ENCODE data around the gene CHD6. TPM values are rescaled to one million over a fixed set of nuclear protein-coding genes. Genes with fewer than 3 reads are reported as not detected.
A peak's percentile ranks its signal among the peaks of the same experiment; 100 is the strongest.

CHD6 gene
- total RNA-seq, 1 donor from 2014 or later = 114 TPM

DNA sequence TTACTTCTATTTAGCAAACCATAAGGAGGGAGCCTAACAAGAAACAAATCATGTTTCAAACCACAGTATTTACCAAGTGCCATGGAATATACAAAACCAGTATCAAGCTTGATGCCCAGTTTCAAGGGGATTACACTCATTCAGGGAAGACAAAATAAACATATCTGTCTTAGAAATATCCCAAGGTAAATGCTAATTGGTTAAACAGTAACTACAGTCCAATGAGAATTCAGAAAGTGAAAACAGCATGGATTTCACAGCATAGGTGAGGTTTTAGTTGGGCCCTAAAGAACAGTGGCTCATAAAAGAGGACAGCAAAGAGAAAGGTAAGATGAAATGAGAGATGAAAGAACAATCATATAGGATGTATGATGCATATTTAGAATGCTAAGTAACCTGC is 110.3 kb downstream of the CHD6 start:
- Mint-ChIP-seq H3K9me3 (ENCODE audit: low read depth) (peaks cover 12% of the 10 kb centered on the region), H3K27me3 (no peaks in the 10 kb centered on the region), H3K27ac (peak overlapping the region; percentile 82), H3K4me1 (ENCODE audit: low read depth) (peaks cover 28% of the 10 kb centered on the region), H3K36me3 (ENCODE audit: insufficient read depth) (peaks cover 23% of the 10 kb centered on the region), H3K4me3 (ENCODE audit: low read depth) (no peak overlapping the region)
- DNase-seq (ENCODE audit: low spot score, unreplicated experiment) = no peak
- TF ChIP-seq, protein P1, sequence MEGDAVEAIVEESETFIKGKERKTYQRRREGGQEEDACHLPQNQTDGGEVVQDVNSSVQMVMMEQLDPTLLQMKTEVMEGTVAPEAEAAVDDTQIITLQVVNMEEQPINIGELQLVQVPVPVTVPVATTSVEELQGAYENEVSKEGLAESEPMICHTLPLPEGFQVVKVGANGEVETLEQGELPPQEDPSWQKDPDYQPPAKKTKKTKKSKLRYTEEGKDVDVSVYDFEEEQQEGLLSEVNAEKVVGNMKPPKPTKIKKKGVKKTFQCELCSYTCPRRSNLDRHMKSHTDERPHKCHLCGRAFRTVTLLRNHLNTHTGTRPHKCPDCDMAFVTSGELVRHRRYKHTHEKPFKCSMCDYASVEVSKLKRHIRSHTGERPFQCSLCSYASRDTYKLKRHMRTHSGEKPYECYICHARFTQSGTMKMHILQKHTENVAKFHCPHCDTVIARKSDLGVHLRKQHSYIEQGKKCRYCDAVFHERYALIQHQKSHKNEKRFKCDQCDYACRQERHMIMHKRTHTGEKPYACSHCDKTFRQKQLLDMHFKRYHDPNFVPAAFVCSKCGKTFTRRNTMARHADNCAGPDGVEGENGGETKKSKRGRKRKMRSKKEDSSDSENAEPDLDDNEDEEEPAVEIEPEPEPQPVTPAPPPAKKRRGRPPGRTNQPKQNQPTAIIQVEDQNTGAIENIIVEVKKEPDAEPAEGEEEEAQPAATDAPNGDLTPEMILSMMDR (IDR thresholded peaks at IDR 0.05; ENCODE audit: unreplicated experiment) = no peak

DNA sequence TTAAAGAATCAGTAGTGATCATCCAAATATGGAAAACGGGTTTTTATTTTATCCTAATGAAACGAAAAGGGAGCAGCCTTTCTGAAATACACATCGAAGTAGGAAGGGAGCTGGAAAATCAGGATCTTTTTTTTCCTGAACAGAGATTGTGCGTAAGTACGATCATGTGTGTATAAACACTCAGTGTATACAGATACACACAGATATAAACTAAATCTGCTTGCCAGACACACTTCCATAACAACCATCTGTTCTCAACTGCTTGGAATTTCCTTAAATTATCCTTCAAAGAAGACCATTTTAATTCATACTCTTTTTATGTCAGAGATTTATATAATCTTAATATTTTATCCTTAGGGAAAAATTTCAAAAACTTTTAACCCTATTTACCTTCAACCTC is 110.7 kb downstream of the CHD6 start:
- no peaks in the 10 kb centered on the region for H3K27me3 Mint-ChIP-seq
- TF ChIP-seq, protein P1 (IDR thresholded peaks at IDR 0.05; ENCODE audit: unreplicated experiment) = no peak
- H3K4me3 Mint-ChIP-seq (ENCODE audit: low read depth) = no peak overlapping the region
- DNase-seq (ENCODE audit: low spot score, unreplicated experiment) = no peak
- peaks cover 12% of the 10 kb centered on the region for H3K9me3 Mint-ChIP-seq (ENCODE audit: low read depth)
- no peak overlapping the region for H3K27ac Mint-ChIP-seq
- H3K4me1 Mint-ChIP-seq (ENCODE audit: low read depth) = peaks cover 28% of the 10 kb centered on the region
- peaks cover 19% of the 10 kb centered on the region for H3K36me3 Mint-ChIP-seq (ENCODE audit: insufficient read depth)

DNA sequence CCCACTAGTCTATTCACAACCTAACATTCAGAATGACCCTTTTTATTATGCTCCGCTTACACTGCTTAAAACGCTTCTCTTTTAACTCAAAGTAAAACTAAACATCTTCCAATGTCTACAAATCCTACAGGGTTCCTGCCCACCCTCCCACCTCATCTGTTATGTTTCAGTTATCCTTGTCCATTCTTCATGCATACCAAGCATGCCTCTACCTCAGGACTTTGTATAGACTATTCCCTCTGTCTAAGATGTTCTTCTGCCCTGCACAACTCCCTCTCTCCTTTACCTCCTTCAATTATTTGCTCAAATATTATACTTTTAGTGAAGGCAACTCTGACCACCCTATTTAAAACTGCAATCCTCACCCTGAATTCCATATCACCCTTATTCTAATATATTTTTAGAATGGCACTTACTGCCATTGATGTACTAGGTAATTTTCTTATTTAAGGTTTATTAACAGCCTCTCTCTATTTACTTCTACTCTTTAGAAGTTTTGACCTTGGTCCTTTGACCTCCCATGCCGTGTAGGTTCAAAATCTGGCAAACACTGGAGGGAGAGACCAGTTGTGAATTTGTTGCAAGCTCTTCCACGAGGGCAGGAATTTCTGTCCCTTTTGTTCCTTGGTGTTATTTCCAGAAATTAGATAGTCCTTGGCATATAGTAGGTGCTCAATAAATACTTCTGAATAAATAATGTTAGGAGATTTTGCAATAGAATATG is 111.8 kb downstream of the CHD6 start:
- DNase-seq (ENCODE audit: low spot score, unreplicated experiment) = no peak
- Mint-ChIP-seq H3K36me3 (ENCODE audit: insufficient read depth) (peaks cover 12% of the 10 kb centered on the region), H3K9me3 (ENCODE audit: low read depth) (peaks cover 12% of the 10 kb centered on the region), H3K27ac (no peak overlapping the region), H3K4me1 (ENCODE audit: low read depth) (peaks cover 25% of the 10 kb centered on the region), H3K27me3 (no peaks in the 10 kb centered on the region), H3K4me3 (ENCODE audit: low read depth) (no peak overlapping the region)
- TF ChIP-seq, protein P1 (IDR thresholded peaks at IDR 0.05; ENCODE audit: unreplicated experiment) = no peak

DNA sequence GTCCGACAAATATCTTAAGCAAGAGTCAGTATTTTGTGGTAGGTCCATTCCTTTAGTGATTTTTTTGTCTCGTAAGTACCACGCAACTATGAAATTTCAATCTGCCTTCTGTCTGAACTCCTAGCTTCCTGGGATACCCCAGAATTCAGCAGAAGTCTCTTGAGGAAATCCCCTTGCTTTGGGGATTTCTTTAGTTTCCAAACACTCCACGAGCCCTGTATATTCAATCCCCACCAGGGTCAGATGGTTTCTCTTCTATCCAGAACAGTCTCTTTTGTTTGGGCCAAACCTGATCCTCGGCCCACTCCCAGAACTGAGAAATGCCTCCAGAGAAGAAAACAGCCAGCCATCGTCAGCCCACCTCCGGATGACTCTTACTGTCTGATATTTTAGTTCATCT is 113.0 kb downstream of the CHD6 start:
- H3K9me3 Mint-ChIP-seq (ENCODE audit: low read depth) = peaks cover 12% of the 10 kb centered on the region
- no peak overlapping the region for H3K4me3 Mint-ChIP-seq (ENCODE audit: low read depth)
- H3K36me3 Mint-ChIP-seq (ENCODE audit: insufficient read depth) = peaks cover 12% of the 10 kb centered on the region
- no peak overlapping the region for H3K27ac Mint-ChIP-seq
- peaks cover 20% of the 10 kb centered on the region for H3K4me1 Mint-ChIP-seq (ENCODE audit: low read depth)
- H3K27me3 Mint-ChIP-seq = no peaks in the 10 kb centered on the region
- TF ChIP-seq, protein P1 (IDR thresholded peaks at IDR 0.05; ENCODE audit: unreplicated experiment) = no peak
- DNase-seq (ENCODE audit: low spot score, unreplicated experiment) = no peak

DNA sequence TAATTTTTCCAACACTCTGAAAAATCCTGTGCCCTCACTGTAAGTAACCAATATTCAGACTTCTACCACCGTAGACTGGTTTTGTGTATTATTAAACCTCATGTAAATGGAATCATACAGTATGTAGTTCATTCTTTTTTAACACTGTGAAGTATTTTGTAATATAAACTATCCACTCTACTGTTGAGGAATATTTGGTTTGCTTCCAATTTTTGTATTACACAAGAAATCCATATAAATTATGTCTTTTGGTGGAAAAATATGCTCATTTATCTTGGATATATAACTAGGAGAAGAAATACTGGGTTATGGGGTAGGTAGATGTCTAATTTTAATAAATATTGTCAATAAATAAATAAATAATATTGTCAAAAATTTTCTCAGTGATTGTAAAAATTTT is 116.8 kb downstream of the CHD6 start:
- TF ChIP-seq, protein P1 (IDR thresholded peaks at IDR 0.05; ENCODE audit: unreplicated experiment) = no peak
- no peak for DNase-seq (ENCODE audit: low spot score, unreplicated experiment)
- Mint-ChIP-seq H3K9me3 (ENCODE audit: low read depth) (peaks cover 12% of the 10 kb centered on the region), H3K4me3 (ENCODE audit: low read depth) (no peak overlapping the region), H3K4me1 (ENCODE audit: low read depth) (peaks cover 12% of the 10 kb centered on the region), H3K27ac (no peak overlapping the region), H3K27me3 (no peaks in the 10 kb centered on the region), H3K36me3 (ENCODE audit: insufficient read depth) (peaks cover 17% of the 10 kb centered on the region)
